Measurements from ENCODE around the gene PCNP. TPM values are rescaled to one million over a fixed set of nuclear protein-coding genes. Genes with fewer than 3 reads are reported as not detected.
"Not testable (repeated sequence)": the region's sequence is repeated elsewhere in the genome, so short reads cannot be mapped to it uniquely, and the experiment has no call there.

The PCNP gene
- total RNA-seq, 2 donors from 2014 or later: 196 to 205 TPM

GRCh38 chr3:101634591-101635196 is 60.7 kb downstream of the PCNP start:
- peak overlapping the region; percentile 8 for H3K27ac Mint-ChIP-seq
- H3K4me1 Mint-ChIP-seq: no peaks in the 10 kb centered on the region
- no peaks in the 10 kb centered on the region for H3K27me3 Mint-ChIP-seq
- H3K36me3 Mint-ChIP-seq (ENCODE audit: low read depth): no peaks in the 10 kb centered on the region
- no peaks in the 10 kb centered on the region for H3K9me3 Mint-ChIP-seq
- no peak for ATAC-seq (replicated peaks)
- H3K4me3 Mint-ChIP-seq: no peak overlapping the region

- Mint-ChIP-seq H3K4me3 (no peak overlapping the region), H3K36me3 (ENCODE audit: low read depth) (no peaks in the 10 kb centered on the region), H3K27me3 (no peaks in the 10 kb centered on the region), H3K9me3 (no peaks in the 10 kb centered on the region), H3K4me1 (no peaks in the 10 kb centered on the region), H3K27ac (peak overlapping the region; percentile 8)
- ATAC-seq (replicated peaks): no peak
Observed at GRCh38 chr3:101635345-101635744, 61.4 kb downstream of the PCNP start.

GRCh38 chr3:101635954-101636798 is 62.2 kb downstream of the PCNP start:
- H3K27ac Mint-ChIP-seq: peak overlapping the region; percentile 71
- H3K27me3 Mint-ChIP-seq: no peaks in the 10 kb centered on the region
- H3K9me3 Mint-ChIP-seq: no peaks in the 10 kb centered on the region
- ATAC-seq (replicated peaks): peak; percentile 92
- H3K4me3 Mint-ChIP-seq: no peak overlapping the region
- no peaks in the 10 kb centered on the region for H3K36me3 Mint-ChIP-seq (ENCODE audit: low read depth)
- no peaks in the 10 kb centered on the region for H3K4me1 Mint-ChIP-seq

GRCh38 chr3:101637451-101637850 is 63.5 kb downstream of the PCNP start:
- no peak for ATAC-seq (replicated peaks)
- H3K9me3 Mint-ChIP-seq: no peaks in the 10 kb centered on the region
- no peak overlapping the region for H3K4me3 Mint-ChIP-seq
- no peak overlapping the region for H3K27ac Mint-ChIP-seq
- H3K36me3 Mint-ChIP-seq (ENCODE audit: low read depth): no peaks in the 10 kb centered on the region
- H3K27me3 Mint-ChIP-seq: no peaks in the 10 kb centered on the region
- H3K4me1 Mint-ChIP-seq: no peaks in the 10 kb centered on the region

GRCh38 chr3:101638261-101638745 is 64.3 kb downstream of the PCNP start:
- Mint-ChIP-seq H3K27me3 (no peaks in the 10 kb centered on the region), H3K36me3 (ENCODE audit: low read depth) (no peaks in the 10 kb centered on the region), H3K9me3 (no peaks in the 10 kb centered on the region), H3K4me3 (no peak overlapping the region), H3K27ac (no peak overlapping the region), H3K4me1 (no peaks in the 10 kb centered on the region)
- ATAC-seq (replicated peaks): no peak

- Mint-ChIP-seq H3K9me3 (no peaks in the 10 kb centered on the region), H3K36me3 (ENCODE audit: low read depth) (no peaks in the 10 kb centered on the region), H3K4me1 (peaks cover 10% of the 10 kb centered on the region), H3K4me3 (no peak overlapping the region), H3K27me3 (no peaks in the 10 kb centered on the region), H3K27ac (no peak overlapping the region)
- no peak for ATAC-seq (replicated peaks)
Observed at GRCh38 chr3:101639280-101639963, 65.4 kb downstream of the PCNP start.

- Mint-ChIP-seq H3K27ac (no peak overlapping the region), H3K36me3 (ENCODE audit: low read depth) (no peaks in the 10 kb centered on the region), H3K4me1 (peaks cover 15% of the 10 kb centered on the region), H3K9me3 (no peaks in the 10 kb centered on the region), H3K27me3 (no peaks in the 10 kb centered on the region), H3K4me3 (no peak overlapping the region)
- no peak for ATAC-seq (replicated peaks)
Observed at GRCh38 chr3:101640256-101640655, 66.3 kb downstream of the PCNP start.

GRCh38 chr3:101641397-101642115 is 67.6 kb downstream of the PCNP start:
- not testable (repeated sequence) for H3K27me3 Mint-ChIP-seq; H3K27ac Mint-ChIP-seq; ATAC-seq (replicated peaks); H3K9me3 Mint-ChIP-seq; H3K4me3 Mint-ChIP-seq; H3K36me3 Mint-ChIP-seq (ENCODE audit: low read depth)
- H3K4me1 Mint-ChIP-seq: peaks cover 21% of the 10 kb centered on the region

- H3K9me3 Mint-ChIP-seq: no peaks in the 10 kb centered on the region
- no peaks in the 10 kb centered on the region for H3K36me3 Mint-ChIP-seq (ENCODE audit: low read depth)
- no peaks in the 10 kb centered on the region for H3K27me3 Mint-ChIP-seq
- H3K4me3 Mint-ChIP-seq: no peak overlapping the region
- H3K4me1 Mint-ChIP-seq: peaks cover 21% of the 10 kb centered on the region
- peak overlapping the region; percentile 87 for H3K27ac Mint-ChIP-seq
- no peak for ATAC-seq (replicated peaks)
Observed at GRCh38 chr3:101642441-101642840, 68.5 kb downstream of the PCNP start.

GRCh38 chr3:101643009-101643844 is 69.2 kb downstream of the PCNP start:
- no peaks in the 10 kb centered on the region for H3K27me3 Mint-ChIP-seq
- H3K9me3 Mint-ChIP-seq: no peaks in the 10 kb centered on the region
- peaks cover 21% of the 10 kb centered on the region for H3K4me1 Mint-ChIP-seq
- H3K27ac Mint-ChIP-seq: peak overlapping the region; percentile 87
- ATAC-seq (replicated peaks): peak; percentile 15
- H3K4me3 Mint-ChIP-seq: peak overlapping the region; percentile 67
- peaks cover 2% of the 10 kb centered on the region for H3K36me3 Mint-ChIP-seq (ENCODE audit: low read depth)

Other genes with a start within 250 kb of the PCNP start
- gene SENP7, start 61.0 kb upstream of the PCNP start, total RNA-seq: 10 to 100 TPM; 16.5 to 26.8 TPM
- 10 to 100 TPM; 31.6 to 49.9 TPM for gene TRMT10C, start 12.3 kb upstream of the PCNP start, total RNA-seq
- gene ZBTB11, start 103.0 kb downstream of the PCNP start, total RNA-seq: 10 to 100 TPM; 30.0 to 33.5 TPM
- gene RPL24, start 112.5 kb downstream of the PCNP start, total RNA-seq: 1,000 to 10,000 TPM; 1,391 to 1,542 TPM
- 10 to 100 TPM; 16.9 to 19.0 TPM for gene CEP97, start 150.4 kb downstream of the PCNP start, total RNA-seq
- gene NXPE3, start 205.0 kb downstream of the PCNP start, total RNA-seq: 10 to 100 TPM; 13.9 to 21.3 TPM